RKO (cell line): ENCODE measurements around the gene C4orf50.
A peak's percentile ranks its signal among the peaks of the same experiment; 100 is the strongest.

ENCODE experiments used
- DNase-seq: peaks from one replicate; pipeline ENCODE4 v3.0.0-alpha.2; 2016; ENCODE audit warnings: low spot score

Gene C4orf50

DNA sequence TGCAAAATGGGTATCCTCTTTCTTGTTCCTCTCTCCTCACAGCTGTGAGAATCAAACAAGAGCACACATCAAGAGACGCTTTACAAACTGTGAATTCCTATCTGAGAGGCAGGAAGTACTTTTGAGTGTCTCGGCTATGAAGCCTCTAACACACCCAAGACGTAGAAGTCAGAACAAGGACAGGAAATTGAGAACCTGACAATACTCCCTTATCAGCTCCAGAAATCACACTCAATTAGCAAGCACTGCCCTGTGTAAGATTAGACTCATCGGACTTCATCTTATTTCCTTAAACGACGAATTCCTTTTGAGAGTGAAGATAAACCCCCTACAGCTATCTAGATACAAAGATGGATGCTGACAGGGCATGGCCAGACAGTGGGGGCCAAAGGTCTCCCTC, 74.7 kb downstream of the C4orf50 start:
- no peak for DNase-seq

DNA sequence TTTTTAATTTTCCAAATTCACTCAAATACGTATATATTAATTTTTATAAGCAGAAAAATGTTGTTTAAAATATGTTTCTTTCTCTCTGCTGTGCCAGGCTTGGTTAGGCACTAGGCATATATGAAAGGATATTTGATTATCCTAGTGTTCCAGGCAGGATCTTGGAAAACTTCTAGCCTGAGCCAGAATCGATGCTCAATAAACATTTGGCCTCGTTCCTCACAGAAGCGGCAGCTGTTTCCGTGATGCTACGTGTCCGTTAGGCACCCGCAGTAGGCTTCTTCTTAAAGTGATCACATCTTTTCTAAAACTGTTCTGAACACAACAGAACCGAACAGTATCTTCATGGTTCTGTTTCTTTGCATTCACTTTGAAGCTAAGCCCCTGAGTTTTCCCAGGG, 75.3 kb downstream of the C4orf50 start:
- no peak for DNase-seq

DNA sequence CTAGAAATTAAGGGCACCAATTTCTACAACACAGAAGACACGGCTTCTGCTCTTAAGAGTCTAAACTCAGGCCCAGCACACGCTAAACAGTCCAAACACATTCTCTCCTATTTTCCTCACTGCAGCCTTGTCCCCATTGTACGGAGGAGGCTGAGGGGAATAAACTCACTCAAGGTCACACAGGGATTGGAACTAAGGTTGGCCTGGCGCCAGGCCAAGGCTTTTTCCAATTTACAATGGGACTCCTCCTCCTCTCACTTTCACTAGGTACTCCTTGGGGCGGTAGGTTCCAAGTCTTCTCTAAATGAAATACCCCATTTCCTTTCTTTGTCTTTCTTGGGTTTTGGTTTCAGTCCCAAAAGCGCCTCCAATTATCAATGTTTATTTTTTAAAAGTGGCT, 76.6 kb downstream of the C4orf50 start:
- no peak for DNase-seq

DNA sequence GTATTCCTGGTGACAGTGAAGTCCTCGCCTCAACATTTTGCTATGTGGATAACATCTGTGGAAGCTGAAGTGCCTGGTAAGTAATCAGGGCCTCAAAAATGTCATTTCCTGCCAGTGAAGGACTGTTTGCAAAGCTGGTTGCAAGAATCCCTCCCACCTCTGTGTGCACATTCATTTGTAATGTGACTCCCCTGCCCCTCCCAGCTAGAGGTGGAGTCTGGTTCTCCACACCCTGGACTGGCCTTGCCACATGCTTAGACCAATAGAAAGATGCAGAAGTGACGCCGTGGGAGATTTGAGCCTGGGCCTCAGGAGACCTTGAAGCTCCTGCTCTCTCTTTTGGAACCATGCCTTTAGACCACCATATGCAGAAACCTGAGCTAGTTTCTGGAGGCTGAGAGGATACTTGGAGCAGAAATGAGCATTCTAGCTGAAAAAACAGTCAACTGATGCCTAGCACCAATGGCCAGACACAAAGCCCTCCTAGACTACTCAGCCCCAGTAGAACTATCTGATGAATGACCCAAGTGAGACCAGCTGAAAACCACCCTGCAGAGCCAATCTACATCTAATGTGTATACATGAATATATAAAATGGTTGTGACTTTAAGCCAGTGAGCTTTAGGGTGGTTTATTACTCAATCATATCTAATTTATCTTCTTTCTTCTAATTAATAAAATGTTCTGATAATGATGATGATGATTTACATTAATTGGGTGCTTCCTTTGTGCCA, 77.6 kb downstream of the C4orf50 start:
- peak; percentile 50 for DNase-seq

DNA sequence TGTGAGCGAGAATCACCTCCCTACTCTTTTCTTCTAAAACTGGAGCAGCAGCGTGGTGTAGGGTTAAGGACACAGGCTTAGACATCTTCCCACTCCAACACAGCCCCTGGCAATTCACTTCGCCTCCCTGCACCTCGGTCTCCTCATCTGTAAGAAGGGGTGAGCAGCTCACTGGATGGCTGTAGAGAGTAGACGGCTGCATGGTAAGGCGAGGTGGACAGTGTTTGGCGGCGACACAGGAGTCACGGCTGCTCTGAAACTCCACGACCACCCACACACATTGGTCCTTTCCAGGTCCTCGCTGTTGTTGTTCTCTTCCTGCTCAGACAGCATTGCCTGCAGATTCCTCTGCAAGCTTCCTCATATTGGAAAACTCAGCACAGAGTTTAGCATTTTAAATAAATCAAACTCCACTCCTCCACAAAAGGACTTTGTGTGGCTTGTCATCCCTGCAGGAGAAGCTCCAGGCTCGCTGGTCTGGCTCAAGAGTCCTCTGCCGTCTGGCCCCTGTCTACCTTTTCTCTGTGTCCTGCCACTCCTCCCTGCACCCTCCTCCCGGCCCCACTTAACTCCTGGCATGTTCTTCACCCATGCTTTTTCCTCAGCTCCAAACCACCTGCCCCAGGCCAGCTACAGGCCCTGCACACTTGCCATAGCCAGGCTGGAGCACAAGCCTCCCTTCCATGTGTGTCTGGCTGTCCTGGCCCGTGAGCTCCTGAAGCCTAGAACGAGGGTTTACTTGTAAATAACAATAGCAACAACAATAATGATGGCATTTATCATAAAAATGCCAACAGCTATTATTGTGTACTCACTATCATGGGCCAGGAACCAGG, 84.0 kb downstream of the C4orf50 start:
- no peak for DNase-seq

DNA sequence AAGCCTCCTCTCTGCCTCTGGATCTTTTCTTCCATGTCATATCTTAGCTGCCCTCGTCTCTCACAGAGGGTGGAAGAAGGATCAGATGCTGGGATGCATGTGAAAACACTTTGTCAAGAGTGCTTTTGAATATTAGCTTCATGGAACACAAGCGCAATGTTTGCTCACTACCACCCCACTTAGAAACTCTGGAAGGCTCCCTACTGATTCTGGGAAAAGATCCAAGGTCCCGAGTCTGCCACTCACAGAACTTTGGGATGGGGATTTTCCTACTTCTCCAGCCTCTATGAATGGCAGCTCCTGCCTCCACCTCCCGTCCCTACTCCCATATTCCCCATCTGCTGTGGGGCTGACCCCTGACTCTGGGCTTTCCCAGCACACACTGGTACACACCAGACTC, 85.1 kb downstream of the C4orf50 start:
- no peak for DNase-seq

DNA sequence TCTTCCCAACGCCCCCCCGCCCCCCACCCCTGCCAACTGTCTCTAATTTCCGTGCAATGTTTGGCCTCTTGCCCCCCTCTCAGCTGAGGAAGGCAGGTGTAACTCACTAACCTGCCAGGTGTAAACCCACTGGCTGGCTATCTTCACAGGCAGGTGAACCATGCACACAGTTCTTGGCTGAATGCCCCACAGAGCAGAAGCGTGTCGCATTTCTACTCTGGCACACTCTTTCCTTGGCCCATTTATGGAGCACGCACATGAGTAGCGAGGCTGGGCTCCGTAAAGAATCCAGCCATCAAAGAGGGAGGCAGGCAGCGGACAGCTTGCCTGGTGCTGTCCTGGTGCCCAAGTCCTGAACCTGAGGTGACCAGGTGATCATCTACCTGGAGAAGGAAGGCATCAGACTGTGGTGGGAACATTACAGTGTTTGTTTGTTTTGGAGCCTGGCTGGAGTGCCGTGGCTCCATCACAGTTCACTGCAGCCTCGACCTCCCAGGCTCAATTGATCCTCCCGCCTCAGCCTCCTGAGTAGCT, 86.1 kb downstream of the C4orf50 start:
- no peak for DNase-seq

DNA sequence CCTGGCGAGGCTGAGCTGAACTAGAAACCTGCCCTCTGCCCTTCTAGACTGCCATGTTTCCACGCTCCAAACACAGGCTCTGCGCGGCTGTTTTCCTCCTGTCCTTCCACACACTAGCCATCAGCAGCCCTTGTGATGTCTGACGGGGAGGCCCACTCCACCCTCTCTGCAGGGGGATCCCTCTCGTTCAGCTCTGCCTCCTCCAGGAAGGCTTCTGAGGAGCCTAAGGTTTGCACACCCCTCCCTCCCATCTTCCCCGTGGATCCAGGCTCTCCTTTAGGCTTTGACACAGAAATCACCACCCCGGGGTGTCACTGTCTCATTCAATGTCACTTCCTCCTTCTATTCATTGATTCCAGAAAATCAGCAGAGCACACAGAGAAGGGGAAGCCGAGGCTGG, 86.7 kb downstream of the C4orf50 start:
- no peak for DNase-seq

DNA sequence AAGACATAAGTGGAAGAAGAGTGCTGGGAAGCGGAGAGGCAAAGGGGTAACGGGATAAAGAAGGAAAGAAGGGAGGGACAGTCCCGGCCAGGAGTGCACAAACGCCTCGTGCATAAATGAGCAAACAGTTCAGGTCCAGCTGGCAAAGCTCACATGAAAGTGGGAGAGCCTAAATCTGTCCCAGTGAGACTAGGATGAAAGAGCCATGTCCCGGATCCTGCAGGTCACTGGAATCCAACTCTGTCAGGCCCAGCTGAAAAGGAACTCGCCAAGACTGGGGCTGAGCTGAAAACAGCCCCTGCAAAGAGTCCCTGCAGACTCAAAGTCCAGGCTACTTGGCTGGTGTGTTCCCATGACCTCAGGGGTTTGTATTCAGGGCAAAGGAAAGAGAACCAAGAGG, 87.4 kb downstream of the C4orf50 start:
- no peak for DNase-seq

DNA sequence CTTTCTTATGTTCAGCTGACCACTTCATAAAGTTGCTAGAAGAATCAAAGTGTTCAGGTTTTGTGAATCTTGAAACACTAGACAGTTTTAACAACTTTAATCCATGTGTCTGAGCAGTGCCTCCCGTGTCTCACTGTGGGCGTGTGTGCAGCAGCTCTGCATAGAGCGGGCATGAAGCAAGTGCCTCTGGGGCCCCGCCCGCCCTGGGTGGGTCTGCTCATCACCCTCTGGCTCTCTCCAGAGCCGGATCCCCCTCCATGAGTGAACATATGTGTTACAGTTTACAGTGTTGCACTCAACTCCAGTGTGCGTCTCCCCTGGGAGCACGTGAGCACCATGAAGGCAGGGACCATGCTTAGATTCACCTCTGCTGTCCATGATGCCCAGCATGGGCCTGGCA, 87.8 kb downstream of the C4orf50 start:
- DNase-seq = no peak

DNA sequence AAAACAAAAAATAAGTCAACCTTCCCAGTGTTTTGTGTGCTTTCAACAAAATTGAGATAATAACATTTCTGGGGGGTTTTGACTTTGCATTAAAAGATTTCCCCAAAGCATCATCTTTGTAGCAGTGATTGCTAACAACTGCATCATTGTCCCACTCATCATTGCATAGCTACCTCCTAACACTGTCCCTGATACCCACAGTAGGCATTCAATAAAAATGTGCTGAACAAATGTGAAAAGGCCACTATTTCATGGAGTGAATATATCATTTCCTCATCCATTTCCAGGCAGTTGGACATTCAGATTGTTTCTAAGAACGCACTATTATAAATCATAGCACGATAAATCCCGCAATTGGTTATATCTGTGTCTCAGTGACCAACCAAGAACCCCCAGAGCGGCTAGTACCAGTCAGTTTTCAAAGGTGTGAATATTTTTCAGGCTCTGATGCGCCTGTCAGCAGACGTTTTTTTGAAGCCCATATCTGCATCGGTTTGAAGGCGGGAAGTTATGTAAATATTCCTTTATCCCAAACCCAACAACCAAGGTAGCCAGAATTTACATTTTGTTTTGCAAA, 89.3 kb downstream of the C4orf50 start:
- no peak for DNase-seq

DNA sequence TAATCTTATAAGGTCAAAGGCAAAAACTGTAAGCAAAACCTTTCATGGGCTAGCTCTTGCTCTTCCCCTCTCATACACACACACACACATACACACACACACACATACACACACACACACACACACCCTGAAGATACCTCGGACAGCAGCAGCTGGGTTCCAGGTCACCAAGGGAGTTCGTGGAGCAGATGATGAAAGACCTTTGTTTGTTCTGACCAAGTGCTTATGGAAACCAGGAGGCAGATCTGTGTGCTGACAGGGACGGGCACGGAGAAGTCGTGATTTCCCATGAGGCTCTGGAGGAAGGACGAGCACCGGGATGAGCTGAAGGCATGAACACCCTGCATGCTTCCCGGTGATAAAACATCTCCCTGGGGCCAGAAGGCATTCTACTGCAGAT, 90.0 kb downstream of the C4orf50 start:
- DNase-seq = no peak

DNA sequence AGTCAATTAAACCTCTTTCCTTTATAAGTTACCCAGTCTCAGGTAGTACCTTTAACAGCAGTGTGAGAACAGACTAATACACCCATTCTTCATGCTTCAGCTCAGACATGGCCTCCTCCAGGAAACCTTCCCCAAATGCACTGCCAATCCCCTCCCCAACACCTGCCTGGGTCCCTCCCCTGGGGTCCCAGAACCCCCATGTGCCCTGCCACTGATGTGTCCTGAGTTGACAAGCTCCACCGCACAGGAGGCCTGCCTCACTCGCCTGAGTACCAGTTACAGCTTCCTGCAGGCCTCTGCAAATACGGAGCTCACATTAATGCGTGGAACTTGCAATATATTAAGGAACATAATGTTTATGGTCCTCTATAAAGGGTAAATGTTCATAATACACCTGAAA, 90.5 kb downstream of the C4orf50 start:
- DNase-seq = no peak

DNA sequence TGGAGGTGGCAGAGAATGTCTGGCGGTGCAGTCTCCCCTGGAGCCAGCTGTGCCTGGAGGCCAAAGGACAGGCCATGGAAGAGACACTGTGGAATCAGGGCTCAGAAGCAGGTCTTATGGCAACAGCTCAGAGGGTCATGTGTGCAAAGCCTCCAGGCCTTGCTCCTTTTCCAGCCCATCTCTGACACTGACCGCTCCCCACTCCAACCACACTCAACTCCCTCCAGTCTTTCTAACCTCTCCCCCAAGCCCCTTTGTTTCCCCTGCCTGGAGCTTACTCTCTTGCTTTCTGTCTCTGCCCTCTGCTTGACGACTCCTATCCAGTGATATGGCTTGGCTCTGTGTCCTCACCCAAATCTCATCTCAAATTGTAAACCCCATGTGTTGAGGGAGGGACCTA, 91.1 kb downstream of the C4orf50 start:
- DNase-seq = no peak

DNA sequence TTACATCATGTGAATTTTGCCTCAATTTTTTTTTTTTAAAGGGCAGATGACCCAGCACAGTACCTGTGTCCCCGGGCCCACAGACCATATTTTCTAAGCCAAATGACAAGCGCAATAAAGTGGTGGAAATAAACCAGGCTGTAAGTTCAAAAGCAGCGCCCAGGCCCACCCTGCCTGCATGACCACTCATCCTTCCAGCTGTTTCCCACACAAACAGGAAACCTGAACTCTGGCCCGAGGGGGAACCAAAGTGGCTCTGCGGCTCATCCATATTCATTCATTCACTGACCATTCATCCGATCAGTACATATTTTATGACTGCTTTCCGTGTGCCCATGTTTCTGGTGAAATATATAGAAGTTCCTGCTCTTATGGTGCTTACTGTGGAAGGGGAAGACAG, 91.6 kb downstream of the C4orf50 start:
- DNase-seq = no peak

DNA sequence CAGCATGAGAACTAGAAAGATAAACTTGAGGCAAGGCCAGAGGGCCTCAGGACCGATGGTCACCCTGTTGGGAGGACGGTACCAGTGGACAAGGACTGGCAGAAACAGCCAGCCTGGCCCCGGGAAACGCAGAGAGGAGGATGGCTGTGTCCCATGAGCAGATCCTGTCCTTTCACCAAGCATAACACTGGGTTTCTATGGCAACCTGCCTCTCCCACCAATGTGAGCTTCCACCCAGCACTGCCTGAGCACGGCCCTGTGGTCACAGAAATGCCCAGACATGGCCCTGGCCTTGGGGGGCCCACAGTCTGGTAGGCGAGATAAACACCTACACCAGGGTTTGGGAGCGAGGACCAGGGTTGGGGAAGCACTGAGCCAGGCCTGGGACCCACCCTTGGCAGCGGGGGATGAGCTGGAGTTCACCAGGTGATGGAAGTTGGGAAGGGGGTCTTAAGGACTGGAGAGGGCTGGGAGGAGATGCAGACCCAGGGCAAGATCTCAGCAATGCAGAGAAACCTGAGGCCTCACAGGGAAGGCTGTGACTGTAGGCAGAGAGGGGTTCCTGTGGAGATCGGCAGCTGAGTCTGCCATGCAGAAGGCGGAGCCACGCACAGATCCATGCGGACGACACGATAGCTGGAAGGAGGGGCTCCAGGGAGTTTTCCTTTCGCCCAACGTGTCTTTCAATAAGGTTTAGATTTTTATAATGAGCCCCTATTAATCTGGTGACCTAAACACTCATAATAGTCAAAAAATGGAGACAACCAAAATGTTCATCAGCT, 92.6 kb downstream of the C4orf50 start:
- no peak for DNase-seq

DNA sequence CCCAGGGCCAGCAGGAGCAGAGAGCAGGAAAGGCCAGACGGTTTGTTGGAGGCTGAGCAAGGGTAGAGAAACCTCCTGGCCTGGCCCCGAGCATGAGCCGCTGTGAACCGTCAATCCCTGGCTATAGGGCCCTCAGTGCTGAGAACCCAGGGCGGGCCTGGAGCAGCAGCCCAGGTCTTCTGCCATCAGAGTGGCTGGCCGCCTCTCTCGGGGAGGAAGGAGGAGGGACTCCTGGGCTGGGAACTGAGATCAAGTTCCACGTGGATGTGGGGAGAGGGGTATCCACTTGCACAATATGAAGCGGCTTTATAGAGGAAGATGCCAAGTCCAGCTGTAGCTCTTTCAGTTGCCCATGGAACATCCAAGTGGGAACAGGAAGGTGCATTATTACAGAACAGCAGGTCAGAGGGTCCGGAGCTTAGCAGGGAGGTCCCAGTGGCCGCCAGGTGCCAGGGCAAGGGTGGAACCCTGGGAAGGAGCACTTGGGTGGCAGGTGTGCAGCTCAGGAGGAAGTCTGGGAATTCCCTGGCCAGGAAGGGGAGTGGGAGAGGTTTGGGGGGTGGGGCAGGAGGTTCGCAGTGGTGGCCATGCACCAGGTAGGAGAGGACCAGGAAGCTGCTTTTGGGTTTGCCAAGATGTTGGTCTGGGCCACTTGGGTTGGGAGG, 93.6 kb downstream of the C4orf50 start:
- DNase-seq = no peak

DNA sequence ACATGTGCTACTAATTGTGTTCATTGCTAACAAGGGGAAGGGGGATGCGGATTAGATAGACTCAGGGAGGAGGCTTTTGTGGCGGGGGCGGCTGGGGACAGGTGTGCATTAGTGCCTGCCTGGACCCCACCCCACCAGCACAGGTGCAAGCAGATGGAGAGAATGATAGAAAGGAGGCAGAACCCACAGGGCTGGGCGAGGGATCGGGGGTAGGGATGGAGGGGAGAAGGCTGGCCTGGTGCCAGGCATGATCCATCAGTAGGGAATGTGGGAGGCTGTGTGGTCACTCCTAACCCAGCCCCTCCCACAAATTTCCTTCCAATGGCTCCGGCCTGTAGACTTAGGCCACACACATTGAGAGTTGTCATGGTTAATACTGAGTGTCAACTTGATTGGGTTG, 94.9 kb downstream of the C4orf50 start:
- no peak for DNase-seq

DNA sequence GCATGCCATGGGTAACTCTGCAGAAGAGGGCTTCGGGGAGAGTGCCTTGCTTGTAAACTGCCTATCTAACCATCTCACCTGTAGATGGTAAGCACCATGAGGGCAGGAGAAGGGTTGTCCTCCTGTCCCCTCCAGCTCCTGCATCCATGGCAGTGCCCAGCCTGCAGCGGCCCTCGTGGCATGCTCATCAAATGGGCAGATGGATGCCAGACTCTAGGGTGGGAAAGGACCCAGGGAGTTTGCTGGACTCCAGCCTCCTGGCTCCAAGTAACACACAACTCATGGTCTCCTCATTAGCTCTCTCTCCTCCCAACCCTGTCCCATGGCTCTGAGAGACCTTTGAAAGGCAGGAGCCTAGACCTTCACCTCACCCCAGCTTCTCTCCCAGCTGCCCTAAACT, 95.7 kb downstream of the C4orf50 start:
- no peak for DNase-seq

DNA sequence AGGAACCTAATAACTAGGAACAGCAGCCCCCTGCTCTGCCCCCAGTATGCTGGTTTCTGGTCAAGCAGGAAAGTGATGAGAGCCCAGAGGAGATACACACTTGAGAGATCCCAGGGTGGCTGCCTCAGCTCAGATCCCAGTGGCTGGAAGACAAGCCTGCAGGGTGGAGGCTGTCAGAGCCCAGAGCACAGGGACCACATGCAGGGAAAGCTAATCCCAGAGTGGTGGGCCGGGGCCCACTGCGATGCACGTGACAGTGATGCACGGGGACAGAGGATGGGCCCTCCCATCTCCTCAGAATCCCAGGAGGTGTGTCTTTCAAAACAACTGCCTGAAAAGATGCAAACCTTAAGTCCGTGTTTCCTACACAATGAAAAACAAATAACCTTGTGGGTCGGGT, 96.2 kb downstream of the C4orf50 start:
- DNase-seq = no peak

DNA sequence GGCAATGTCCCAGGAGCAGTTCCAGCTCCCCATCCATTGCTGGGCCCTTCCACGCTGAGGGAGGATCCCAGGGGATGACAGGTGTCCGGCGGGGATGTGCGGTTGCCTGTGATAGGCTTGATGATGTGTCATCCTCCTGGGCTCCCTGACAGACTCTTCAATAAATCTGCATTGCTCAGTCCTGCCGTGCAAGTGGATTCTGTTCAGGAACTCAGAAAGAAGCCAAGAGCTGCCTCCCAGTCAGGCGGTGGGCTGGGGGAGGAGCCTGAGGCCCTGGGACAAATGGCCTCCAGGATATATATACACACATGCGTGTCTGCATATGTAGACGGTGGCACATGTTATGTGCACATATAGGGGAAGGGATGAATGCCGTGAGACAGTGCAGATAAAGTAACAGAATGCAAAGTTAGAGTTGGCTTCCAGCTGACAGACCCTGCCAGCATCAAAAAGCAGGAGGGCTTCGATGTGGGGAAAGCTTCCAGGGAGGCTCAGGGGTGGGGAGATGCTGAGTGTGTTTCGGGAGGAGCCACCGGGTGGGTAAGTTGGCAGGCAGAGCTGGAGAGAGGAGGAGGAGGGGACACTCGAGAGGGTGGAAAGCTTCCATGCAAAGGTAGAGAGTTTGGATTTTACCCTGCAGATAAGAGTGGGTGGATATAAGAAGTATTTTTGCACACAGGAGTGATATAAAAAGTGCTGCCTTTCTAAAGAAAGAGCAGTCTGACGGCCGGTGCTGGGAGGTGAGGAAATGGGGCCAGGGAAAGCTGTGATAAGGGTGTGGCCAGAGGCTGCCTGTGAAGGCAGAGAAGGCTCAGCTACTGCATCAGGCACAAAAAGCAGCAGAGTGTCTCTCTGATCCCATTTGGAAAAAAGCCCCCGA, 96.9 kb downstream of the C4orf50 start:
- DNase-seq = no peak
